Thymus (tissue), 14 donors: ENCODE measurements around the gene PSEN1. TPM values are rescaled to one million over a fixed set of nuclear protein-coding genes. Genes with fewer than 3 reads are reported as not detected.

Experiments used
- DNase-seq, 9 donors: peaks; one replicate each; pipeline ENCODE4 v3.0.0-alpha.2; 2013; ENCODE audit warnings: low spot score in 9 of 9, low read depth in 6 of 9, missing footprints in 1 of 9
- H3K27ac ChIP-seq, 2 donors: one replicate each; pipeline ENCODE4 v1.5.1; 2013; ENCODE audit warnings: control low read depth in 1 of 2, low read depth in 1 of 2, low read length in 1 of 2, mild to moderate bottlenecking in 1 of 2, moderate library complexity in 1 of 2
- H3K27me3 ChIP-seq, 2 donors: one replicate each; pipeline ENCODE4 v1.5.1; 2013; ENCODE audit warnings: low read length in 1 of 2; ENCODE audit not compliant: control insufficient read depth in 2 of 2, insufficient read depth in 1 of 2
- H3K36me3 ChIP-seq, 2 donors: one replicate each; pipeline ENCODE4 v1.5.1; 2013; ENCODE audit warnings: low read length in 1 of 2, mild to moderate bottlenecking in 1 of 2, moderate library complexity in 1 of 2; ENCODE audit not compliant: control insufficient read depth in 2 of 2, insufficient read depth in 2 of 2
- H3K4me1 ChIP-seq, 2 donors: one replicate each; pipeline ENCODE4 v1.5.1; 2013; ENCODE audit warnings: low read length in 2 of 2; ENCODE audit not compliant: control insufficient read depth in 2 of 2, insufficient read depth in 2 of 2
- H3K4me3 ChIP-seq, 2 donors: one replicate each; pipeline ENCODE4 v1.5.1; 2013; ENCODE audit warnings: low read length in 2 of 2, control low read depth in 1 of 2, mild to moderate bottlenecking in 1 of 2
- H3K9me3 ChIP-seq, 2 donors: one replicate each; pipeline ENCODE4 v1.5.1; 2013; ENCODE audit warnings: low read length in 1 of 2, mild to moderate bottlenecking in 1 of 2; ENCODE audit not compliant: control insufficient read depth in 2 of 2, insufficient read depth in 1 of 2
- WGBS: extraction: QIAGEN DNeasy Blood & Tissue Kit; methylation state at CpG from one replicate; pipeline ENCODE4 v1.1.7; 2013; 5-methylcytosine and 5-hydroxymethylcytosine counted together
- long read RNA-seq, 10 donors: transcript quantifications; one replicate each; lab custom pipeline, GENCODE V29; 2026
- polyA plus RNA-seq: library from polyadenylated mRNA; stranded (reverse); fragments of 200-250 nt; gene quantifications from one replicate; pipeline ENCODE4 v1.2.3, GENCODE V29; 2013
- total RNA-seq: library from RNA; stranded (reverse); fragments of 120-200 nt; gene quantifications from one replicate; pipeline ENCODE4 v1.2.4, GENCODE V29; 2013
- donor health status: healthy.

Gene PSEN1
- total RNA-seq (32.0 TPM), polyA plus RNA-seq (36.4 TPM)
- long read RNA-seq, donor 1: 0 reads
- long read RNA-seq, donor 2: 0 reads
- long read RNA-seq, donor 3, full-length matches to known transcripts: 6 of 6 reads
- long read RNA-seq, donor 3, partial matches to known transcripts: 0 of 6 reads
- long read RNA-seq, donor 3, other reads (novel, unspliced or antisense): 0 of 6 reads
- long read RNA-seq, donor 4, partial matches to known transcripts: 0 of 1 reads
- long read RNA-seq, donor 4, other reads (novel, unspliced or antisense): 0 of 1 reads
- long read RNA-seq, donor 5, full-length matches to known transcripts: 13 of 13 reads
- long read RNA-seq, donor 5, partial matches to known transcripts: 0 of 13 reads
- long read RNA-seq, donor 5, other reads (novel, unspliced or antisense): 0 of 13 reads
- long read RNA-seq, donor 6, full-length matches to known transcripts: 7 of 7 reads
- long read RNA-seq, donor 6, partial matches to known transcripts: 0 of 7 reads
- long read RNA-seq, donor 6, other reads (novel, unspliced or antisense): 0 of 7 reads
- long read RNA-seq, donor 7, transcript PSEN1-202 (12 exons, 2,776 nt): major isoform, 6 of 21 reads
- long read RNA-seq, donor 7, partial matches to known transcripts: 14 of 21 reads
- long read RNA-seq, donor 7, other reads (novel, unspliced or antisense): 0 of 21 reads
- long read RNA-seq, donor 8, full-length matches to known transcripts: 6 of 6 reads
- long read RNA-seq, donor 8, partial matches to known transcripts: 0 of 6 reads
- long read RNA-seq, donor 8, other reads (novel, unspliced or antisense): 0 of 6 reads
- long read RNA-seq, donor 9, full-length matches to known transcripts: 6 of 6 reads
- long read RNA-seq, donor 9, partial matches to known transcripts: 0 of 6 reads
- long read RNA-seq, donor 9, other reads (novel, unspliced or antisense): 0 of 6 reads
- long read RNA-seq, donor 10, full-length matches to known transcripts: 4 of 4 reads
- long read RNA-seq, donor 10, partial matches to known transcripts: 0 of 4 reads
- long read RNA-seq, donor 10, other reads (novel, unspliced or antisense): 0 of 4 reads

DNA sequence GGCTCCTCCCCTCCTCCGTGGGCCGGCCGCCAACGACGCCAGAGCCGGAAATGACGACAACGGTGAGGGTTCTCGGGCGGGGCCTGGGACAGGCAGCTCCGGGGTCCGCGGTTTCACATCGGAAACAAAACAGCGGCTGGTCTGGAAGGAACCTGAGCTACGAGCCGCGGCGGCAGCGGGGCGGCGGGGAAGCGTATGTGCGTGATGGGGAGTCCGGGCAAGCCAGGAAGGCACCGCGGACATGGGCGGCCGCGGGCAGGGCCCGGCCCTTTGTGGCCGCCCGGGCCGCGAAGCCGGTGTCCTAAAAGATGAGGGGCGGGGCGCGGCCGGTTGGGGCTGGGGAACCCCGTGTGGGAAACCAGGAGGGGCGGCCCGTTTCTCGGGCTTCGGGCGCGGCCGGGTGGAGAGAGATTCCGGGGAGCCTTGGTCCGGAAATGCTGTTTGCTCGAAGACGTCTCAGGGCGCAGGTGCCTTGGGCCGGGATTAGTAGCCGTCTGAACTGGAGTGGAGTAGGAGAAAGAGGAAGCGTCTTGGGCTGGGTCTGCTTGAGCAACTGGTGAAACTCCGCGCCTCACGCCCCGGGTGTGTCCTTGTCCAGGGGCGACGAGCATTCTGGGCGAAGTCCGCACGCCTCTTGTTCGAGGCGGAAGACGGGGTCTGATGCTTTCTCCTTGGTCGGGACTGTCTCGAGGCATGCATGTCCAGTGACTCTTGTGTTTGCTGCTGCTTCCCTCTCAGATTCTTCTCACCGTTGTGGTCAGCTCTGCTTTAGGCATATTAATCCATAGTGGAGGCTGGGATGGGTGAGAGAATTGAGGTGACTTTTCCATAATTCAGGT is at the start of gene PSEN1:
Gene PSEN1 (plus strand): TSS at position 121 of the 839 bp plus-strand sequence. CDS start 11,513 bp downstream, outside the sequence.
- Histone ChIP-seq H3K27me3 (no peaks in the 10 kb centered on the region), H3K27ac (peak within 1 kb of the TSS; percentile 79 to 97), H3K36me3 (no peaks in the 10 kb centered on the region), H3K9me3 (peaks cover 0 to 2% of the 10 kb centered on the region in 2 donors), H3K4me3 (peak within 1 kb of the TSS; percentile 79 to 88), H3K4me1 (peaks cover 8 to 17% of the 10 kb centered on the region in 2 donors)
- peak; percentile 87 to 98 (median 95) for DNase-seq
- WGBS: under 1% methylated on average over 71 of the region's 71 CpGs

DNA sequence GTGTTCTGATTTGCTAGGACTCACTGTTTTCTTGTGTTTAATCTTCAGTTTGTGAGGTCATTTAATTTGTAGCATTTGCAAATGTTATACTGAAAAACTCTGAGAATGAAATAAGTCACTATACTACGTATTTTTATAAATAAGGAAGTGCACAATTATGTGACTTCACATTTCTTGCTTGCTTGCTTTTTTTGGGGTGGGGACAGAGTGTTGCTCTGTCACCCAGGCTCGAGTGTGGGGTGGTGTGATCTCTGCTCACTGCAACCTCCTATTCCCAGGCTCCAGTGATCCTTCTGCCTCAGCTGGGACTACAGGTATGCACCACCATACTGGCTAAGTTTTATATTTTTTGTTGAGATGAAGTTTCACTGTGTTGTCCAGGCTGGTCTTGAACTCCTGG is 45.3 kb upstream of the PSEN1 start:
- H3K36me3 ChIP-seq: peaks cover 41 to 81% of the 10 kb centered on the region in 2 donors
- WGBS: 96% methylated on average over 2 of the region's 2 CpGs

GRCh38 chr14:73097421-73097820 is 38.9 kb upstream of the PSEN1 start:
- Histone ChIP-seq H3K4me1 (no peaks in the 10 kb centered on the region), H3K9me3 (no peaks in the 10 kb centered on the region), H3K27ac (no peak overlapping the region), H3K4me3 (no peak overlapping the region), H3K36me3 (peaks cover 39 to 71% of the 10 kb centered on the region in 2 donors), H3K27me3 (no peaks in the 10 kb centered on the region)
- WGBS: 97% methylated on average over 11 of the region's 11 CpGs
- DNase-seq: no peak

More for the DNA sequence above, 45.3 kb upstream of the PSEN1 start:
- DNase-seq: no peak
- no peaks in the 10 kb centered on the region for H3K27me3 ChIP-seq
- H3K9me3 ChIP-seq: no peaks in the 10 kb centered on the region
- H3K4me3 ChIP-seq: no peak overlapping the region
- no peak overlapping the region for H3K27ac ChIP-seq
- no peaks in the 10 kb centered on the region for H3K4me1 ChIP-seq

GRCh38 chr14:73100334-73100733 is 36.0 kb upstream of the PSEN1 start:
- no peak for DNase-seq
- Histone ChIP-seq H3K27me3 (no peaks in the 10 kb centered on the region), H3K4me1 (no peaks in the 10 kb centered on the region), H3K36me3 (peaks cover 48 to 75% of the 10 kb centered on the region in 2 donors), H3K9me3 (no peaks in the 10 kb centered on the region), H3K4me3 (no peak overlapping the region), H3K27ac (no peak overlapping the region)
- WGBS: 98% methylated on average over 4 of the region's 4 CpGs

- 98% methylated on average over 27 of the region's 27 CpGs for WGBS
- no peak for DNase-seq
- Histone ChIP-seq H3K9me3 (no peaks in the 10 kb centered on the region), H3K4me1 (no peaks in the 10 kb centered on the region), H3K4me3 (no peak overlapping the region), H3K27ac (no peak overlapping the region), H3K36me3 (peaks cover 34 to 76% of the 10 kb centered on the region in 2 donors), H3K27me3 (no peaks in the 10 kb centered on the region)
Observed at GRCh38 chr14:73102806-73103497, 33.4 kb upstream of the PSEN1 start.

DNA sequence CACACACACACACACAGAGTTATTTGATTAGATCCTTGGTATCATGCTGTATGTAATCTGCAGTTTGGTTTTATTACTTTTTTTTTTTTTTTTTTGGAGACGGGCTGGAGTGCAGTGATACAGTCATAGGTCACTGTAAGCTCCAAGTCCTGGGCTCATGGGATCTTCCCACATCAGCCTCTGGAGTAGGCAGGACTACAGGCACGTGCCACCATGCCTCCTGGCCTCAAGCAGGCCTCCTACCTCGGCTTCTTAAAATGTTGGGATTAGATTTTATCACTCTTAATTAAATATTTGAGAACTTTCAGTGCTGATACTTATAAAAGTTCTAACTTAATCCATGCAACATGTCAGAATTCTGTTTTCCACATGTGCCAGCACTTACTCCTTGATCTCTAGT is 31.3 kb upstream of the PSEN1 start:
- Histone ChIP-seq H3K9me3 (no peaks in the 10 kb centered on the region), H3K36me3 (peaks cover 42 to 79% of the 10 kb centered on the region in 2 donors)

DNA sequence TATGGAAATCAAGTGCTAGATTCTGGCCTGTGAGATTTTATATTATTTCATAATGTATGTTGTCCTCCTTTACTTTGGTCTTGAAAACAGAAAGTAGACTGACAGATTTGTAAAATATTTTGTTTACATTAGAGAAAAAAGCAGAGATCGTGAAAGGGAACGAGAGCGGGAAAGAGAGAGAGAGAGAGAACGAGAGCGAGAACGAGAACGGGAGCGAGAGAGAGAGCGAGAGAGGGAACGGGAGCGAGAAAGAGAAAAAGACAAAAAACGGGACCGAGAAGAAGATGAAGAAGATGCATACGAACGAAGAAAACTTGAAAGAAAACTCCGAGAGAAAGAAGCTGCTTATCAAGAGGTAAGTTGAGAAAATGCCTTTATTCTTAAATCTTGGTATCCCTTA is 30.6 kb upstream of the PSEN1 start:
- Histone ChIP-seq H3K9me3 (no peaks in the 10 kb centered on the region), H3K4me1 (no peaks in the 10 kb centered on the region), H3K36me3 (peaks cover 42 to 79% of the 10 kb centered on the region in 2 donors), H3K27ac (no peak overlapping the region), H3K27me3 (no peaks in the 10 kb centered on the region), H3K4me3 (no peak overlapping the region)
- 98% methylated on average over 16 of the region's 16 CpGs for WGBS
- no peak for DNase-seq

More for the DNA sequence above, 31.3 kb upstream of the PSEN1 start:
- Histone ChIP-seq H3K4me1 (no peaks in the 10 kb centered on the region), H3K27ac (no peak overlapping the region), H3K27me3 (no peaks in the 10 kb centered on the region), H3K4me3 (no peak overlapping the region)
- WGBS: 98% methylated on average over 3 of the region's 3 CpGs
- DNase-seq: no peak

GRCh38 chr14:73116079-73116665 is 20.1 kb upstream of the PSEN1 start:
- no peaks in the 10 kb centered on the region for H3K4me1 ChIP-seq
- 97% methylated on average over 6 of the region's 6 CpGs for WGBS

More at GRCh38 chr14:73116079-73116665, 20.1 kb upstream of the PSEN1 start:
- Histone ChIP-seq H3K36me3 (peaks cover 41 to 79% of the 10 kb centered on the region in 2 donors), H3K27me3 (no peaks in the 10 kb centered on the region), H3K9me3 (no peaks in the 10 kb centered on the region), H3K4me3 (no peak overlapping the region), H3K27ac (no peak overlapping the region)
- no peak for DNase-seq
